HG02610 (cell line): ENCODE data around the gene GPHA2.

Source experiments
- ATAC-seq: cut with Tn5 transposase; IDR thresholded peaks from one replicate; pipeline ENCODE4 v1.9.1; 2021; ENCODE audit warnings: mild to moderate bottlenecking, moderate library complexity; ENCODE audit not compliant: unreplicated experiment

GPHA2 gene

DNA sequence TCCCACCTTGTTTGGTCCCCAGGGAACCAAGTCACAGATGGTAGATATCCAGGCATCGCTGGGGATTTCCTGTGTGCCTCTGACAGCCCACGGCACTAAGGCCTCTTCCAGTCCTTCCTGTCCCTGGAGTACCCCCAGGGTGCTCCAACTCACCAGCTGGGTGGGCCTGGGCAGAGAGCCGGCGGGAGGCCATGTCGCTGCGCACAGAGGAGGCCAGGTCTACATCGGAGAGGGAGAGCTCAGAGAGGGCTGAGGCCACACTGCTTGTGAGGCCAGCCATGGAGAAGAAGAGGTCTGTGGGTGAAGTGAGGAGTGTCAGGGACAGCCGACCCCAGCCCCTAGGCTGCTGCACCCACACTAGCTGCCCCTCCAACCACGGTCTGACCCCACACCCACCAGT lies 24.0 kb downstream of the GPHA2 start:
- no peak for ATAC-seq

DNA sequence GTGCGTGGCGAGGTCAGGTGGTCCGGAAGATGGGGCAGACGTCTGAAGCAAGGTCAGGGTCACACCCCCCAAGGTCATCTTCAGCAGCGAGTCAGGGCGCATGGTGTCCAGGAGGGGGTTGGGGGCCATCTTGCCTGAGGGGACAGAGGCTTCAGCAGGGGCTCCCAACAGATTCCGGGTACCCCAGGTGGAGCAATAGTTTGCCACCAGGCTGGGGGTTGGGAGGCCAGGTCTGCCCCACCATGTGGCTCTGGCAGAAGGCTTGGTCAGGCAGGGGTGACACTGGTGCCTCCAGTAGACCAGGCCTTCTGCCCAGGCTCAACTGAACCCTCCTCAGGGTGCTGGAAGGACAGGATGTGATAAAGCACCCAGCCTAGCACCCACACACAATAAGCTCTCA lies 24.6 kb downstream of the GPHA2 start:
- ATAC-seq: no peak

DNA sequence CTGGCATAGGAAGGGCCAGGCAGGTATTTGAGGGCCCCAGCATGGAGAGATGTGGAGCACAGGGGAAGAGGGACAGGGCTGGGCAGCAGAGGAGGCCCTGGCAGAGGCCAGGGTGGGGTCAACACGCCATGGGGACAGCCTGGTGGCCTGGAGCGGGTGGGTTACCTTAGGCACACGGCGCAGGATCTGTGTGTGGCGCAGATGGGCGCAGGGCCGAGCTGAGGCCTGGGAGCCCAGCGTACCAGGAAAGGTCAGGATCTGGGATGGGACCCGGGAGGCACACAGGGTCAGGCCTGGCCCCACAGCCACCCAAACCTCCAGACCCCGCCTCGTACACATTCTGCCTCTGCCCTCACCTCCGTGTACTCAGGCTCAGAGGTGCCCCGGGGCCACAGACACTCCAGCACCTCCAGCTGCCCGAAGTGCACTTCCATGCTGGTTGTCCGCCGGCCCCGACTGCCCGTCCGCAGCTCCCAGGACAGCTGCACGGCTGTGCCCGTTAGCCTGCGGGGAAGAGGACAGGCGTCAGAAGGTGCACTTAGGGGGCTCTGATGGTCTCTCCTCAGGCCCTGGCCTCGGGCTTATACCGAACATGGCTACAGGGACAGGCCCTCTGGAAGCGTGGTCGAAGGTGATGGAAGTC lies 25.1 kb downstream of the GPHA2 start:
- no peak for ATAC-seq

DNA sequence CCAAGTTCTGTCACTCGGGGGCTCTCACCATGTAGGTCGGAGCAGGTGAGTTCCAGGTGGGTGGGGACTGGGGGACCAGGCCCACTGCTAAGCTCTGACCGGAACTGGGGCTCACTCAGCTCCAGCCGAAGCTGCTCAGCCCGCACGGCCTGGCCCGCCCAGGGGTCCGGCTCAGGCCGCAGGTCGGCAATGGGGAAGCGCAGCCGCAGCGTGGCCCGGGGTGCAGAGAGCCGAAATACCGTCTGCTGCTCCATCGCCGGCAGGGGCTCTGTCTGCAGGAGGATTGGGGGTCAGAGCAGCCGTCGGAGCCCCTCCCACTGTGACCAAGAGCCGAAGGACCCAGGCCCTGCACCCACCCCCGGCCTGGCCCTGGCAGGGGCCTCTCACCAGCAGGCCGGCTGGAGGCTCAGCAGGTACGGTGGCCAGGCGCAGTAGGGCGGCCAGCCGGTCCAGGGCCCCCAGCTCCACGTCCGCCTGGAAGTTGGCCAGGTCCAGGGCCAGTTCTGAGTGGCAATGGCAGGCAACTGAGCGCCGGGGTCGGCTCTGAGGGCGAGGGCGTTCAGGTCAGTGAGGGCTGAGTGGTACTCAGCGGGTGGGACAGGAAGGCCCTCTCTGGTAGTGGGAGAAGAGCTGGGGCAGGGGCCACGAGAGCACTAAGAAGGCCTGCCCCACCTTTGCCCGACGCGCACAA lies 25.9 kb downstream of the GPHA2 start:
- ATAC-seq: no peak

DNA sequence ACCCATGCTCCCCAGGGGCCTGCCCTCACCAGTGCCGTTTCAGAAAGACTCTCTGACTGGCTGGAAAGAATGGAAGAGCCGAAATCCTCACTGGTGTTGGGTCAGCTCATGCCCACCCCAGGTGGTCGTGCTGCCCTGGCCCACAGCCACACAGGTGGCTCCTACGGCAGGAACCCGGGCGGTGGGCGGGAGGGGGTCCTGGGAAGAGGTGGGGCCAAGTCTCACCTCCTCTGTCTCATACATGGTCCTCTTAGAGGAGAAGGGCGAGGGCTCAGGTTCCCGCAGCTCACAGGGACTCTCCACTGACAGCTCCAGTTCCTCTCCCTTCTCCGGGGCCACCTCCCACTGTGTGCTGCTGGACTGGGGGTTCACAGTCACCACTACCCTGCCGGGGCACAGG lies 26.9 kb downstream of the GPHA2 start:
- no peak for ATAC-seq

DNA sequence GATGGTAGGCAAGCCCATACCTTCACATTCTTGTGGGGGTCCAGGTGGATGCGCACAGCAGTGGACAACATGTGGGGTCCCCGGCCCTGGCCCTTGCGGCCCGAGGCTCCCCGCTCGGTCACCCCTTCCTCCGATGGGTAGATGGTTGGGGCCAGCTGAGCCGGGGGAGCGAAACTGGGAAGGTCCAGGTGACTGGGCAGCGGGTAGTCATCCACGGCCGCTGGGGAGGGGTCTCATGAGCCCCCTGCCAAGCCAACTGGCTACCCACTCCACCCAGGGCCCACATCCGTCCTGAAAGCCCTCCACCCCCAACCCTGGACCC lies 29.4 kb downstream of the GPHA2 start:
- no peak for ATAC-seq

DNA sequence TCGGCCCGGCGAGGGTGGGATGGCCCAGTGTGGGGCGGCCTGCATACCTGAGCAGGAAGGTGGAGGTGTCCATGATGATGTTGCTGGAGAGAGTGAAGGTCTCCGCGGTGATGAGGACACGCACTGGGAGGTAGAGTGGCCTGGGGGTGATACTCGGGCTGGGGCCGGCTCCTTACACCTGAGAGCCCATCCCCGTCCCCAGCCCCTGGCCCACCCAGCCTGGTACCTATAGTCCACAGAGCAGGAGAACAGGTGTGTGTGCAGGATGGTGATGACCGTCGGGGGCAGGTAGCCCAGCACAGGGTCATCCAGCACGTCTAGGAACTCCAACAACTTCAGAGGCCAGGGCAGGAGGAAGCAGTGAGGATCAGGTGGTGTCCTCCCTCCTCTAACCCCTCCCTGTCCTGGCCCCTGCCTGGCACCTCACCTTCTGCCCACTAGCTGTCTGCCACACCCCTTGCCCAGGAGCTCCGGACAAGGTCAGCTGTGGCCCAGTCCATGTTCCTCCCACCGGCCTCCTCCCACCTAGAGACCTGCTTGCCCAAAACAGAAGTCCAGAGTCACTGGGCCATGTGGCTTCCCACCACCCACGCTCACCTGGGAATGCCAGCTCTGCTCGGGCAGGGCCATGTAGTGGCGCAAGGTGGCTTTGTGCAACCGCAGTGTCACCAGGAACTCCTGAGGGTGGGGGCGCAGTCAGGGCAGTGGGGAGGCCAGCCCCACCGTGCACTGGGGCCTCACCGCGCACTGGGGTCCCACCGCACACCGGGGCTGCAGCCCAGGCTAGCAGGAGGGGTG lies 30.0 kb downstream of the GPHA2 start:
- ATAC-seq: no peak

DNA sequence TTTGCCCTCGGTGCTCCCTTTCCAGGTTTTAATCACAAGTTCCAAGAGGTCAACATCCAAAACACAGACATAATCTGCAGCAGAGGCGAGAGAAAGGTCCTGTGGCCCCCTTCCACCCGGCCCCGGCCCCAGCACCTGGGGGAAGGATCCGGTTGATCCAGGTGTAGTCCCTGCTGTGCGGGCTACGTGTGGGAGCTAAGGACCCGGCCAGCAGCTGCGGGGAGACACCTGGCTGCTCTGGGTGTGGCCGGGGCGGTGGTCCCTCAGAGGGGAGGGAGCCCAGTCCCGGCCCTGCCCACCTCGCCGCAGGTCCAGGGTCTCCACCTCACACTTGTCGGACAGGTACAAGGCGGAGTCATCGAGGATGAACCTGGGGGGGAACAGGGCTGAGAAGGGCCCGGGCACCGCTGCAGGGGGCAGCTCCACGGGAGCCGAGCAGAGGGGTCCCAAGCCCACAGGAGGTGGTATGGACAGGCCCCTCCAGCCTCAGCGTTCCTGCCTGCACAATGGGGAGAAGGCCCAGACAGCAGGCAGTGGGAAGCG lies 32.3 kb downstream of the GPHA2 start:
- no peak for ATAC-seq

DNA sequence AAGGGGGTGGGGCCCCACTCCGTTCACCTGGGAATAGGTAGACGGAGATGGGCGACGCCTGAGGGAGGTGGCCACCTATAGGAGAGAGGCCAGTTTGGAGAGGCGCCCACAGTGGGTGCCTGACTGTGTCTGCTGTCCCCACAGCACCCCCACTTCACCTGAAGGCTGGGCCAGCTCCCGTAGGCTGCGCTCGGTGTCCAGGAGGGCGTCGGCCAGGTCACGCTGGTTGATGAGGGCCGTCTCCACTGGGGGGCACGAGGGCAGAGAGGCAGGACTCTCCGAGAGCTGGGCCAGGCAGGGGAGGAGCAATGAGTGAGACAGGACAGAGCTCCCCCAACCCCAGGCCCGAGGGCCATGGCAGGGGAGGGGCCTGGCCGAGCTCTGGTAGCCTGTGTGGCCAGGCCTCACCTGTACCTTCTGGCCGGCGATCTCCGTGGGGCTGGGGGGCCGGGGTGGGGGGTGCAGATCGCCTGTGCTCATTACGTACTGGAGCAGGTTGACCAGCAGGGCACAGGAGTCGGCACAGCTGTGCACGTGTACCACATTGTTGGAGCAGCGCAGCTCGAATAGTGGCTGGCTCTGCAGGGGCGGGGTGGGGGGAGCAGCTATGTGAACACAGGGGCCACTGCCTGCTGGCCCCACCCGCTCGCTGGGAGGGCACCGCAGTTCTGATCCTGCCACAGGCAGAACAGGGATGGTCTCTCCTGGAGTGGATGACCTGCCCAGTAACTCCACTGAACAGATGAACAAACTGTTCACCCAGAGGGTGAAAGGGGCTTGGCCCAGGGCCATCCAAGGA lies 33.4 kb downstream of the GPHA2 start:
- ATAC-seq: no peak

DNA sequence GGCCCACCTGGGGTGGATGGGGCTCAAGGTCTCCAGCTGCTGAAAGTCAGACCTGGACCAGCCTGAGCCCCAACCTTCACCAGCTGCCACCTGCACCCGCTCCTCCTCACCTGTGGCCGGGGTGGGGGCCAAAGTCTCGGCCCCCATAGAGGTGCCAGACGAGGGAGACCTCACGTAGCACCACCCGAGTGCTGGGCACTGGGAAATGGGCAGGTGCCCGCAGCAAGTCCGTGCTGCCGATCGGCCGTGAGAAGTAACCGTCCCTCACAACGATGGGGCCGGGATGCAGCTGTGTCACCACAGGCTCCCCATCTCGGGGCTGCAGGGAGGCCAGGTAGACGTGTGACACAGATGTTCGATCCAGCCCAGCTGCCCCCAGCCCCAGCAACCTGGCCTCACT lies 34.9 kb downstream of the GPHA2 start:
- ATAC-seq: no peak

DNA sequence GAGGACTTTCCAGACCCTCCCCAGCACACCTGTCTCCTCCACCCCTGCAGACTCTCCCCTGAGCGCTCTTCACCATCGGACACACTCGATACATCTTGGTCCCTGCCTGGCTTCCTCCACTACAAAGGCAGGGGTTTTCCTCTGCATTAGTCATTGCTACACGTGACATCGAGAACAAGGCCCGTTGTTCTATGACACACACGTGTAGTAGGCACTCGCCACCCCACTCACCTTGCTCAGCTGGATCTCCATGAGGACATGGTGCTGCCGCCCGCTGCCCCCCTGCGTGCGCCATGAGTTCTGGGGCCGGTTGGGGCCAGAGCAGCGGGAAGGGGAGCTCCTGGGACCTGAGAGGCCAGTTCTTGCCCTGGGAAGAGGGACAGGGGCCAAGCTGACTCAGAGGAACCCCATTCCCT lies 35.4 kb downstream of the GPHA2 start:
- ATAC-seq: no peak

DNA sequence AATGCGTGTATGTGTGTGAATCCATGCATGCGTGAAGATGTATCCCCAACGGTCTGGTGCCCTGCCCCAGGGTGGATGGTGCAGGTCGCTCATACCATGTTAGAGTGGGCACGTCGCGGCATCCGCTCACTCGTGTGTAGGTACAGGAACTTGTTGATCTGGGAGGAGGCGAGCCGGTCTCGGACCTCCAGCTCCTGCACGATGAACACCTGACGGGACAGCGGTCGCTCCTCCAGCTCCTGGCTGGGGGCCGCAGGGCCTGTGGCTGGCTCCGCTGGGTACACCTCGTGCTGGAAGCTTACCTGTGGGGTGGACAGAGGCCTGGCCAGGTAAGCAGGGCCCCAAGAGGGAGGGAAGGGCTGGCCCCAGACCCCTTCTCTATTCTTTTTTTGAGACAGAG lies 37.2 kb downstream of the GPHA2 start:
- no peak for ATAC-seq

DNA sequence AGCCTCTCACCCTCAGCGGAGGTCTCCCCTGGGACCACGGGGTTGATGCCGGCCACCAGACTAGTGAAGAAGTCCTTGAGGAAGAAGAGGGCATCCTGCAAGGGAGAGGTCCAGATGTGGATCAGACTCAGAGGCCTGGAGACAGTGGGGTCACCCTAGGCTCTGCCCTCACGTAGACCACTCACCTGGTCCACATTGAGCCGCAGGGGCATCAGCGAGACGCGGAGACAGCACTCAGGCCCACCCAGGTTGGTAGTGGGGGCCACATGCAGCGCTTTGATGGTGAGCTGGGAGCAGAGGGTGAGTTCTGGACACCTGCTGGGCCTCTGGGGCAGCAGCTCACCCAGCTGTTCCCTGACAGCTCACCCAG lies 37.6 kb downstream of the GPHA2 start:
- ATAC-seq: no peak

DNA sequence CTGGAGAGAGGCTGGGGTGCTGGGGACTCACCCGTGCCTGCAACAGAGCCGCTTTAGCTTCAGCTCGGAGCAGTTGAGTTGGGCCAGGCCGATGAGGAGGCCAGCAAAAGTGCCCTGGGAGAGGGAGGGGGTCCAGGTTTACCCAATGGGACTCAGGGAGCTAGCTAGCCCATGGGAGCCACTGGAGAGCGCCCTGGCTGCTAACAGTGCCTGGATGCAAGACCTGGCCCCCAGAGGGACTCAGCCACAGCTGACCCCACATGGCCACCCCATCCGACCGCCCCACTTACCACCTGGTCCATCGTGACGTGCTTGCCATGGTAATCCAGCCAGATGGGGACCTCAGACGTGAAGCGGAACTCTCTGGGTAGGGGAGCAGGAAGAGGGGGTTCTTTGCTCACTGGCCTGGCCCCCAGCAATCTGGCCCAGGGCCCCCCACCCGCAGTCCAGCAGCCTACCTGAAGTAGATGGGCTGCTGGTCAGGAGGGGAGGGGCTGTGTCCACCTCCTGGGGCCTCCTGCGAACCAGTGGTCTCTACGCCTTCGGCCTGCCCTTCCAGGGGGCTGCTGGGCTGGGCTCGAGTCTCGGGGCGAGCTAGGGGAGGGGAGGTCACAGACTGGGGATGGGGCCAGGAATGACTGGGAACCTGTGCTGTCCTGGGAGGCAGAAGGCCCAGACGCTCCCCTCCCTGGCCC lies 38.2 kb downstream of the GPHA2 start:
- no peak for ATAC-seq

DNA sequence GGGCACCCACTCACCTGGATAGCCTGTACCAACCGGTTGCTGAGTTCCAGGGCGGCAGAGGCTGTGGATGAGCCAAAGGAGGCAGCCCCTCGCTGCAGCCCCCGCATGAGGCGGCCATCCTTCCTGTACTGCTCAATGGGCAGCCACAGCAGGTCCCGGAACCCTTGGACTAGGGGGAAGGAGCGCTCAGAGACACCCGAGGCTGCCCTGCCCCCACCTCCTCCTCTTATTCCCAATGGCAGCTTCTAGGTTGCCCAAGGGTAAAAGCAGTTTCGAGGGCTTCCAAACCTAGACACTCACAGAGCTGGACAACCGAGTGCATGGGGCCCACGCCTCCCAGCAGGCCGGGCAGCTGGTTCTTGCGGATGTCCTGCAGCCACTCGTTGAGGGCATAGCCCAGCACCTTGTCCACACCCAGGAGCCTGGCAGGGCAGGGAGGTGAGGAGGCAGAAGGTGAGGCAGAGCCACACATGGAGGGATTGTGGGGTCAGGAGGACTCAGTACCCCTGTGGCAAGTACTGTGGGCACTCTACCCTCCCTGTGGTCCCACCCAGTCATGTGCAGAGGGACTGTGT lies 39.2 kb downstream of the GPHA2 start:
- ATAC-seq: no peak

DNA sequence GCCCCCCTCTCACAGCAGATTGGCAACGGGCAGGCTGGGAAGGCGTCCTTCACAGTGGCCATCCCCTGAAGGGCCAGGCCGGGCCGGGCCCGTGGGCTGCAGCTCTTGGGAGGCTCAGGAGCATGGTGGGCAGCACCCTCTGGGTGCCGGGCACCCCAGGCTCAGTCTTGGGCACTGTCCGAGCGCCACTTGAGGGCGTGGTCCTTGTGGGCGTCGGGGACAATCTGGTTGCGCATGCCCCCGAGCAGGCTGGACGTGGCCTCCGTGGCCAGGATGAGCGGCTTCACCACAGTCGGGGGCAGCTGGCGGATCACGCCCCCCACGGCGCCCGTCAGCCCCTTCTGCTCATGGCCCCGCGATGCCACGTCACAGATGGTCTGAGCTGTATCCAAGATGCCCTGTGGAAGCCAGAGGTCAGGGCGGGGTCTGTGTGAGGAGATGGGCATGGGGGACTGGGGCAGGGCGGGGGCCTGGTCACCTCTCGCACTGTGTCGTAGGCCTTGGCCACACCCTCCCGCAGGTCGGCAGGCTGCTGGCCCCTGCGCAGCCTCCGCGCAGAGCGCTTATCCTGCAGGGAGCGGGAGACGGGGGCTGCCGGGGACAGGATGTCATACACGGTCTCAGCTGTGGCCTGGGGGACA lies 40.8 kb downstream of the GPHA2 start:
- ATAC-seq: no peak

DNA sequence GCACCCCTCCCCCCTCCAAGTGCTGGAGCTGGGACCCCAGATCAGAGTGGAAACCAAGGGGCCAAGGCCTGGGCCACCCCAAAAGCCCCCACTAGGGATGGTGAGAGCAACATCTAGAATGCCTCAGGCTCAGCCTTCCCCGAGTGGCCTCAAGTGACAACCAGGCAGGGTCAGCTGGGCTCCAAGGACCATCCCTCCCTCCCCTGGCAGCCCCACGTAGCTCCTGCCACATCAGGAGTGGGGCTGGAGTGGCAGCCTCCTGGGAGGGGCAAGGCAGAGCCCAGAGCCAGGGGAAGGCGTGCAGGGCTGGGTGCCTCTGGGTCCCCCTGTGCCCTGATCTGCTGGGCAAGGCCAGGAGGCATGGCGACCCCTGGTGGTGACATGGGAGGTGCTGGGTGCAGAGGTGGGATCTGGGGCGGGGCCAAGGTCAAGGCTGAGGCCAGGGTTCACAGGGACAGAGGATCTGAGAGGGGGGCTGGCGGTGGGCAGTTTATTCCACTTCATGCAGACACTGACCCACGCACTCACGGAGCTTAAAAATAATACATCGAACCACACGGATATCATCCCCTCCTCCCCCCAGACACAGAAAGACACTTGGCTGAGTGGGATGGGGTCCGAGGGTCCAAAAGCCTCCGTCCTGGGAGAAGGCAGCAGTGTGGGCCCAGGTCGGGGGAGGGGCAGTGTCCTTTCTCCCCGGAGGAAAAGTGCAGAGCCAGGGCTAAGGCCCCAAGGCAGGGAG lies 41.5 kb downstream of the GPHA2 start:
- ATAC-seq: peak; percentile 59

DNA sequence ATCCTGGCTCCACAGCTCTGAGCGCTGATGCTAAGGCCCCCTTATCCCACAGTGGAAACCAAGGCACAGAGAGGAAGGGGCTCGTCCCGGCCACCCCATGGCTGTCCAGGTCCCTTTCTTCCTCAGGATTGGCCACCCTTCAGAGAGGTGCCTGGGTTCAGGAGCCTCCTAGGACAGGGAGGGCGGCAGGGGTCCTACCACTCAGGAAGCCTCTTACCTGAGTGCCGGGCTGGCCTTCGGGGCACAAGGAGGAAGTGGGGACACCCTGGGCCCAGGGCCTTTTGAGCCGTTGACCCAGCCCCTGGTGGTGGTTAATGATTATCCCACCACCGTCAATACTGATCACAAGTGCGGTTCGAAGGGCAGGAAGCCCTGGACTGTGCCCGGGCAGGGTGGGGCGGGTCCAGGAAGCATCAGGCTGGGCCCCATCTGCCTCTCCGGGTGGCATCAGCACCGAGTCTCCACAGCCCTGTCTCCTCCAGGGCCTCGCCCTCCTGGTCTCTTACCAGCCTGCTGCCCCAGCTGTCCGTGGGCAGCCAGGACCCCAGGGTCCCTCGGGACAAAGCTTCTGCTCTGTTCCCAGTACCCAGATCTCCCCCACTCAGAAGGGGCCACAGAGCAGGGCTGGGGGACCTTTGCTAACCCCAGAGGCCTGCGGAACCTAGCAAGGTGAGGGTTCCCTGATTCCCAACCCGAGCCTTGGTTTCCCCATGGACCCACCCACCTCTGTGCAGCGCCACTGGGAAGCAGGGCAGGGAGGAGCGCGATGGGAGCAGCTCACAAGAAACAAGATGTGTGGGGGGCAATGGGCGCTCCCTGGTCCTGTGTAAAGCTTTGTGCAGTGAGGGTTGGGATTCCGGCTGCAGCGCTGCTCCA lies 42.3 kb downstream of the GPHA2 start:
- ATAC-seq: no peak
